ENCODE data around the gene BNIP3. TPM values are rescaled to one million over a fixed set of nuclear protein-coding genes. Genes with fewer than 3 reads are reported as not detected.
"Not testable (repeated sequence)": the region's sequence is repeated elsewhere in the genome, so short reads cannot be mapped to it uniquely, and the experiment has no call there.

The BNIP3 gene
- polyA plus RNA-seq, 1 donor from 2014 or later: 8.7 TPM

DNA sequence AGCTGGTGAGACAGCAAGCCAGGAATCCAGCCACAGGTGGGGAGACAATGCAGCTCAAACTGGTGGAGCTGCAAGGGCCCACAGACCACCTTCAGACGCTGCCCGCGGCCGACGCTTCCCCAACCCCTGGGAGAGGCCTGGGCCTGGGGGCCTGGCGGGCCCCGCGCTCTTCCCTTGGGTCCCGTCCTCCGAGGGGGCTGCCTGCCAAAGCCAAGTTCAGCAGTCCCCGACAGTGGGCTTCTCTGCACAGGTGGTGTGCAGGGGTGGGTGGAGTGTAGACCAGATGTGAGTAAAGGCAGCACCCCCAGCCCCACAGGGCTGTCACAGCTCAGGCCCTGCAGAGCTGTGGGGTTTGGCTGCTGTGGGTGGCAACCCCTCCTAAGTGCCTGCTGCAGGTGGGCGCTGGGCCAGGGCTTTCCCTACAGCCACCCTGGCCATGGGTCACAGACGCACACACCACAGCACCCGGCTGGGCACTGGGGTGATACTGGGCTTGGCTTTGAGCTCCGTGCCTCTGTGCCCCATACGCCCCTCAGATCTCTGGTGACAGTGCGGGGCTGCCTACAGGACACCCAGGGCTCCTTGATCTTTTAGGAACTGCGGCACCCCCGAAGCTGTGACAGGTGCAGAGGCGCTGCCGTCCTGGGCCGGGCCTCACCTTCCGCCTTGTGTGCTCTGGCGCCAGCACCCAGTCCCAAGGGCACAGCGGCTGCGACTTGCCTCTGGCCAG lies 20.5 kb downstream of the BNIP3 start:
- no peaks in the 10 kb centered on the region for H3K27me3 Mint-ChIP-seq
- no peak overlapping the region for H3K4me3 Mint-ChIP-seq
- H3K9me3 Mint-ChIP-seq: no peaks in the 10 kb centered on the region
- peak overlapping the region in 1 of 3 donors; percentile 67 for H3K27ac Mint-ChIP-seq
- H3K4me1 Mint-ChIP-seq: no peaks in the 10 kb centered on the region
- peaks cover 7% of the 10 kb centered on the region for H3K36me3 Mint-ChIP-seq

DNA sequence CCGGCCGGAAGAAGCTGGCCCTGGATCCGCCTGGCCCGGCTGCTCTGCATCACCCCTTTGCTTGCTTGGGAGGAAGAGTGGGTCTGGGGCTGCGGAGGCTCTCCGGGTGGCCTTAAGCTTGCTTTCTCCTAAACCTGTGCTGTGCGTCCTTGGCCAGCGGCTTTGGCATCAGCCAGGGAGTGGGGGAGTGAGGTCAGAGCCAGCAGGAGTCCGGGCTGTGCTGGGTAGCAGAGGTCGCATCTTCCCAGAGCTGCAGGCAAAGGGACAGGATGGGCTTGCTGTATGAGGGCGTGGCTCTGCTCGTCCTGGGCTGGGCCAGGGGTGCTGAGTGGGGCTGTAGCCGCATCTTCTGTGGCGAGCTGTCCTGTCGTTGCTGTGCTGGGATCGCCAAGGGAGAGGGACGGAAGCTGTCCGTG lies 21.1 kb downstream of the BNIP3 start:
- Mint-ChIP-seq H3K27ac (peak overlapping the region in 1 of 3 donors; percentile 67), H3K36me3 (peaks cover 8% of the 10 kb centered on the region), H3K9me3 (no peaks in the 10 kb centered on the region), H3K4me1 (no peaks in the 10 kb centered on the region), H3K4me3 (no peak overlapping the region), H3K27me3 (no peaks in the 10 kb centered on the region)

DNA sequence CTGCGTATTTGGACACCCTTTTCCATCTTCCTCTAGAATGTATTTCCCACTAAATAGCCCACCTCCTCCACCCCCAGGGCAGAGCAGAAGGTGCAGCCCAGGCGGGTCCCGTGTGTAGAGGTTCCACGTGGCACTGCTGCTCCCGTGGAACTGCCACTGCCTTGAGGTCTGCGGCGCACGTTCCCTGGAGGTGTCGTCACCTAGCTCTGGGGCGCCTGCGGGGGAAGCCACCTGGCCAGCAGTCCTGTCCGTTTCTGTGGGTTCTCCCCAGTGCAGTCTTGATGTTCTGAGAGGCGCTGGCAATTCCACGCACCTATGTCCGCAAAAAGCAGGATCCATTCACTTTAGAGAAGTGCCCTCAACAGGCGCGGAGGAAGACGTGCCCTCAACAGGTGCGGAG lies 21.9 kb downstream of the BNIP3 start:
- no peaks in the 10 kb centered on the region for H3K27me3 Mint-ChIP-seq
- no peaks in the 10 kb centered on the region for H3K4me1 Mint-ChIP-seq
- H3K4me3 Mint-ChIP-seq: no peak overlapping the region
- H3K9me3 Mint-ChIP-seq: no peaks in the 10 kb centered on the region
- no peak overlapping the region for H3K27ac Mint-ChIP-seq
- H3K36me3 Mint-ChIP-seq: peaks cover 5% of the 10 kb centered on the region

DNA sequence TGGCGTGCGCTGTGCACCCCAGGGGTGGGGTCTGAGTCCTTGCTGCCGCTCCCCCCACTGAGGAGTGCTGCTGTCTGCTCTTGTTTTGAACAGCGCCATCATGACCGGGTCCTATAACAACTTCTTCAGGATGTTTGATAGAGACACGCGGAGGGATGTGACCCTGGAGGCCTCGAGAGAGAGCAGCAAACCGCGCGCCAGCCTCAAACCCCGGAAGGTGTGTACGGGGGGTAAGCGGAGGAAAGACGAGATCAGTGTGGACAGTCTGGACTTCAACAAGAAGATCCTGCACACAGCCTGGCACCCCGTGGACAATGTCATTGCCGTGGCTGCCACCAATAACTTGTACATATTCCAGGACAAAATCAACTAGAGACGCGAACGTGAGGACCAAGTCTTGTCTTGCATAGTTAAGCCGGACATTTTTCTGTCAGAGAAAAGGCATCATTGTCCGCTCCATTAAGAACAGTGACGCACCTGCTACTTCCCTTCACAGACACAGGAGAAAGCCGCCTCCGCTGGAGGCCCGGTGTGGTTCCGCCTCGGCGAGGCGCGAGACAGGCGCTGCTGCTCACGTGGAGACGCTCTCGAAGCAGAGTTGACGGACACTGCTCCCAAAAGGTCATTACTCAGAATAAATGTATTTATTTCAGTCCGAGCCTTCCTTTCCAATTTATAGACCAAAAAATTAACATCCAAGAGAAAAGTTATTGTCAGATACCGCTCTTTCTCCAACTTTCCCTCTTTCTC lies 26.0 kb downstream of the BNIP3 start:
- Mint-ChIP-seq H3K36me3 (peaks cover 4% of the 10 kb centered on the region), H3K4me3 (peak overlapping the region in 1 of 4 donors; percentile 81), H3K4me1 (peaks cover 0 to 3% (median 0%) of the 10 kb centered on the region in 3 donors), H3K27ac (peak overlapping the region in 1 of 3 donors; percentile 83), H3K27me3 (no peaks in the 10 kb centered on the region), H3K9me3 (no peaks in the 10 kb centered on the region)

DNA sequence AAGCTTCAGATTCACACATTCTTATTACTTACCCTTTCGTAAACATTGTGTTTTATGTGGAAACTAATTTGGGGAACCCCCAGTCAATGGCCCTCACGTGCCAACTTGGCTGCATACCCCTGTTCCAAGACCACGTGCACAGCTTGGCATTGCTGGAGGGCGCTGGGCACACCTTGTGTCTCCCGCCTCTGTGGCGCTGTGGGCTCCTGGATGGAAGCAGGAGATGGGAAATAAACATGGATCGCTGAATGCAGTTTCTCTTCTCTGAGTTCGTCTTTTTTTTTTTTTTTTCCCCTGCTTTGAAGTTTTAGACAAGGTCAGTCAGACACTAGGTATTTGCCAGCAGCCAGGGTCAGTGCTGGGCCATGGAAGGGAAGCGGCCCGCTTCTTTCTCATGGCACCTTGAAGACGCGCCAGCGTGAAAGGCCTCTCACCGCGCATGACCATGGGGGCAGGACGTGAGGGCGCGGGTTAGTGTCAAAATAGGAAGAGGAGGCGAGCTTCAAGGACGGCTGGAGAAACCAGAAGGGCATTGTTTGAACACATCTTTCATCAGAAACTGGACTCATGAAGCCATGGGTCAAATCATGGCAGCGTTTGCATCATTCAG lies 27.3 kb downstream of the BNIP3 start:
- H3K4me1 Mint-ChIP-seq: peaks cover 0 to 3% (median 0%) of the 10 kb centered on the region in 3 donors
- H3K36me3 Mint-ChIP-seq: peaks cover 4% of the 10 kb centered on the region
- no peak overlapping the region for H3K4me3 Mint-ChIP-seq
- H3K27ac Mint-ChIP-seq: no peak overlapping the region
- H3K27me3 Mint-ChIP-seq: no peaks in the 10 kb centered on the region
- H3K9me3 Mint-ChIP-seq: no peaks in the 10 kb centered on the region

DNA sequence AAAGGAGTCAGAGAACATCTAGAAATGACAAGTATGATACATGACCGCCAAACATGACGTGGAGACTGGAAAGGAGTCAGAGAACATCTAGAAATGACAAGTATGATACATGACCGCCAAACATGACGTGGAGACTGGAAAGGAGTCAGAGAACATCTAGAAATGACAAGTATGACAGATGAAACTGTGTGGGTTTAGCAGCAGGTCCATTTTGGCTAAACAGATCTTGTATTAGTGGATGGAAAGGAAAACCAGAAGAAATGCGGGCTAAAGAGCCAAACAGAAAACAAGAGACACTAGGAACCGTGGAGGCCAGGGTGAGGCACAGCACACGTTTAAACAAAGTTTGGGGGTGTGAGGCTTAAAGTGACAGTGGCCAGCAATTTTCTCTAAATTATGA lies 31.8 kb downstream of the BNIP3 start:
- not testable (repeated sequence) for H3K9me3 Mint-ChIP-seq, H3K4me3 Mint-ChIP-seq, H3K27ac Mint-ChIP-seq, H3K27me3 Mint-ChIP-seq, H3K4me1 Mint-ChIP-seq, H3K36me3 Mint-ChIP-seq

DNA sequence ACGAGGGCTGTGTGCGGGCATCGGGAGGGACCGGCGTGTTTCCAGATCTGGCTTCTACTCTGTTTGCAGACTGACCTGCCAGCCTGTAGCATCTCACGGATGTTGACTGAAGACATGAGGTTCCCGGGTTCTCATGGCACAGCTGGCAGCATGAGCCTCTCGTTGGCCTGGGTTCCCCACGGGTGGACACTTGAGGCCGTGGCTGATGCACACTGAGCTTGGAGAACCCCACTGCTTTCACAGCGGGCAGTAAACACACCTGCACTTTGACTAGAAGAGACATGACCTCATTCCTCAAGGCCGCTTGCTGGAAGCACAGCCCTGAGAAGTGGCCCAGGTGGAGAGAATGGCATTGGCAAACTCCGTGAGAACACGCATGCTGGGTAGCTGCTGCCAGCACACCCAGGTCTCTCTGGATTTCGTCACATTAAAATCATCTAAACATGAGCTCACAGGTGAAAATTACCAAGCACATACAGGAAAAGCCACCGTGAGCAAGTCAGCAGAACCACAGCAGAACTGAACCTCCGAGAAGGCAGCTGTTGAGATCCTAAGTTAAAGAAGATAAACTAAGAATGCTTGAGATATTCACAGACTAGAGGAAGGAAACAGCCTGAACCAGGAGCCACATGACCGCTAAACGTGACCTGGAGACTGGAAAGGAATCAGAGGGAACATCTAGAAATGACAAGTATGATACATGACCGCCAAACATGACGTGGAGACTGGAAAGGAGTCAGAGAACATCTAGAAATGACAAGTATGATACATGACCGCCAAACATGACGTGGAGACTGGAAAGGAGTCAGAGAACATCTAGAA lies 32.5 kb downstream of the BNIP3 start:
- peaks cover 6% of the 10 kb centered on the region for H3K36me3 Mint-ChIP-seq
- H3K4me3 Mint-ChIP-seq: no peak overlapping the region
- no peaks in the 10 kb centered on the region for H3K27me3 Mint-ChIP-seq
- H3K9me3 Mint-ChIP-seq: no peaks in the 10 kb centered on the region
- peaks cover 0 to 3% (median 0%) of the 10 kb centered on the region in 3 donors for H3K4me1 Mint-ChIP-seq
- no peak overlapping the region for H3K27ac Mint-ChIP-seq

DNA sequence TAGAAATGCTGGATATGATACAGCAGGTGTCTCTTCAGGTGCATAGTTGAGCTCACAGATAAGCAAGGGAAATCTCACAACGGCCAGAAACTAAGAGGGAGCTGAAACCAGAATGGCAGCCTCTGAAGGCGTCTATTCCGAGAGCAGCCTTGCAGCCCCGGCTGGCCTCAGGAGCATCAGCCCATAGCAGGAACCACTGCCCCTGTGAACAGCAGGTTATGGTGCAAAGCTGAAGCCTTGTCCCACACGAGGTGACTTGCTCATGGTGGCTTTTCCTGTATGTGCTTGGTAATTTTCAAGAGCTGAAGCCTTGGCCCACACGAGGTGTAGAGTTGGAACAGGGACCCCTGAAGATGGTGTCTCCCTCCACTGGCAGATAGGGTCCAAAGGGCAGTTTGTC lies 33.2 kb downstream of the BNIP3 start:
- H3K4me3 Mint-ChIP-seq: no peak overlapping the region
- H3K4me1 Mint-ChIP-seq: peaks cover 0 to 3% (median 0%) of the 10 kb centered on the region in 3 donors
- H3K27me3 Mint-ChIP-seq: no peaks in the 10 kb centered on the region
- H3K9me3 Mint-ChIP-seq: no peaks in the 10 kb centered on the region
- peaks cover 10% of the 10 kb centered on the region for H3K36me3 Mint-ChIP-seq
- no peak overlapping the region for H3K27ac Mint-ChIP-seq

DNA sequence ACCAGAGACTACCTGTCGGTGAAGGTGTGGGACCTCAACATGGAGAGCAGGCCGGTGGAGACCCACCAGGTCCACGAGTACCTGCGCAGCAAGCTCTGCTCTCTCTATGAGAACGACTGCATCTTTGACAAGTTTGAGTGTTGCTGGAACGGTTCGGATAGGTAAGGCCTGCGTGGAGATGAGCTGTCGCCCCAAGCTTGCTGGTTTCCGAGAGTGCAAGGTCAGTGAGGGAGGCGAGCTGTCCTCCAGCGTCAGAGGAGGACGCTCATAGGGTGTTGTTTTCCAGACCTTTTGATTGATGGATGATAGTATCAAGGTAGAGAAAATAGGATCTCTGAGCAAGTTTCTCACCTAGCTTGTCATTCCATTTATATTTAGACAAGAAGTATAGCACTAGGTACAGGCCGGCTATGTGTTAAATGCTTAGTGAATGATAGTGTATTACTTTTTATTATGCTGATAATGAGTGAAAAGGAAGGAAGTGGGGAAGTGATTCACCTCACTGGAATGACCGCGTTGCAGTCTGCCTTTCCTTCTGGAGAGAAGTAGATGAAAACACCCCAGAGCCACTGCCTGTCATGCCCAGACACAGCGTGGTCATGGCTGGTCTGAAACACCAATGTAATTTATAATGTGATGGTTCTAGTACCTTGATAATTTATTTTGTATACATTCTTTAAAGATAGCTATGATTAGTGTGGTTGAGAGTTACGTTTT lies 33.9 kb downstream of the BNIP3 start:
- Mint-ChIP-seq H3K4me1 (peaks cover 0 to 3% (median 0%) of the 10 kb centered on the region in 3 donors), H3K27me3 (no peaks in the 10 kb centered on the region), H3K9me3 (no peaks in the 10 kb centered on the region), H3K36me3 (peaks cover 10% of the 10 kb centered on the region), H3K27ac (no peak overlapping the region), H3K4me3 (no peak overlapping the region)

DNA sequence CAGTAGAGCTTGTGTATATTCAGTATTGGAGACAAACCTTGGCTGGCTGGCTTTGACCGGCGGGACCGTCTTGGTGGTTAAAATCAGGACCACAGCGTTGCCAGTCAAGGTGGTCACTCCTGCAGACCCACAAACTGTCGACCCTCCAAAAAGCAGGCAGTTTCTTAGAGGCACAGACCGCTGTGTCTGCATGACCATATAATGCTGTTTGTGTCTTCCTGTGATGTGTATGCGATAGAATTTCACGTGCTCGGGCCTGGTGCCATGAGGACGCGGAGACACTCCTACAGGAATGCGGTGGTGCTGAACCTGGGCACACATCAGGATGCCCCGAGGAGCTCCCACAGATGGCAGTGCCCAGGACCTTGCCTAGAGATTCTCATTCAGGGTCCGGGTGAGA lies 34.8 kb downstream of the BNIP3 start:
- no peaks in the 10 kb centered on the region for H3K27me3 Mint-ChIP-seq
- peaks cover 0 to 3% (median 0%) of the 10 kb centered on the region in 3 donors for H3K4me1 Mint-ChIP-seq
- H3K9me3 Mint-ChIP-seq: no peaks in the 10 kb centered on the region
- H3K4me3 Mint-ChIP-seq: no peak overlapping the region
- no peak overlapping the region for H3K27ac Mint-ChIP-seq
- H3K36me3 Mint-ChIP-seq: peaks cover 10% of the 10 kb centered on the region

DNA sequence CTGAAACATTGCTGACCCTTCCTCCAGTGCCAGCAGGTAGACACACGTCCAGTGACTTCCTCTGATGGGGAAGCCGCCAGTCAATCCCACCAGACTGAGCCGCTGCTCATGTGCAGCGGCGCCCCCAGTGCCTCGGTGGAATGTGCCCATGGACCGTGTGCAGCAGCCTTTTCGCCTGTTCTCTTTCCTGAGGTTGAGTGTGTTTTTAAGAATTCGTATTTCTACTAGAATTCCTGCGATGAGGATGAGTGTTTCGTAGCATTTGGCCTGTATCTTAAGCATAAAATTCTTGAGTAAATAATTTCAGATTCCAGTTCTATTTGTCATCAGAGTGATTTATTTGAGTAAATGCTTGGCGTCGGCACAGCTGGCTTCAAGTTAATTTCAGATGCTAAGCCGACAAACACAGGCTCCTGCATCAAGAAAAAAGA lies 35.4 kb downstream of the BNIP3 start:
- H3K27me3 Mint-ChIP-seq: no peaks in the 10 kb centered on the region
- no peak overlapping the region for H3K4me3 Mint-ChIP-seq
- H3K9me3 Mint-ChIP-seq: no peaks in the 10 kb centered on the region
- peaks cover 0 to 3% (median 0%) of the 10 kb centered on the region in 3 donors for H3K4me1 Mint-ChIP-seq
- H3K36me3 Mint-ChIP-seq: peaks cover 10% of the 10 kb centered on the region
- no peak overlapping the region for H3K27ac Mint-ChIP-seq

DNA sequence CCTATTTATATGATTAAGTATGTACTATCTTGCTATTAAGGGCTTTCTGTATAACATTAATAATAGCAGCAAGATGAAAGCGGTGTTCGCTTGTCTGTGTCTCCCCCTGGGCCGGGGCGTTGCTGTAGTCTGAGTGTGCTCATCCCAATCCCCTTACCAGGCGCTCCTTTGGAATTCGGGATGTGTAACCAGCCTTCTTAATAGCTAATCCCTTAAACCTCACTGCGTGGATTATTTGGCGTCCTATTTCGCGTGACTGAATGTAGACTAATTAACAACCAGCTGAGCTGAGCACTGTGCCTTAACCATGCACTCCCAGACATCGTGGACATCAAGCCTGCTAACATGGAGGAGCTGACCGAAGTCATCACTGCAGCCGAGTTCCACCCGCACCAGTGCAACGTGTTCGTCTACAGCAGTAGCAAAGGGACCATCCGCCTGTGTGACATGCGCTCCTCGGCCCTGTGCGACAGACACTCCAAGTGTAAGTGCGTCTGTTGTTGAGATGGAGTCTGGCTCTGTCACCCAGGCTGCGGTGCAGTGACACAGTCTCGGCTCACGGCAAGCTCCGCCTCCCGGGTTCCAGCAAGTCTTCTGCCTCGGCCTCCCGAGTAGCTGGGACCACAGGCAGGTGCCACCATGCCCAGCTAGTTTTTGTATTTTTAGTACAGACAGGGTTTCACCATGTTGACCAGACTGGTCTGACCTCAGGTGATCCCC lies 36.6 kb downstream of the BNIP3 start:
- no peaks in the 10 kb centered on the region for H3K27me3 Mint-ChIP-seq
- no peak overlapping the region for H3K27ac Mint-ChIP-seq
- no peaks in the 10 kb centered on the region for H3K4me1 Mint-ChIP-seq
- peaks cover 10% of the 10 kb centered on the region for H3K36me3 Mint-ChIP-seq
- H3K9me3 Mint-ChIP-seq: no peaks in the 10 kb centered on the region
- H3K4me3 Mint-ChIP-seq: no peak overlapping the region

DNA sequence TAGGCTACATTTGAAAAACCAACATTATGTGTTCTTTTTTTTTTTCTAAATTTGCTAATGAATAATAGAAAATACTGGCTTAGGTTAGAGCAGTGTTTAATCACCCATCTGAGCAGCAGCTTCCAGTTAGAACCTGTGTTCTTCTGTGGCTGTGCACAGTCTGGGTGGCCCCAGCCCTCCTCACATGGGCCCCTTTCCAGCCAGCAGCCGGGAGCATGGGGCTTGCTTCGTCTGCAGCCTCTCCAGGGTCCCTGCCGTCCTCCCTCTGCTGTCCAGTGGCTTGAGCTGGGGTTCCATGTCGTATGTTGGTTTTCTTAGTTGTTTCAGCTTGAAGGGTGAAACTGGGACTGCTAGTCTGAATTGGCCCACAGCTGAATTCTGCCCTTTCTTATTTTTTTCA lies 37.3 kb downstream of the BNIP3 start:
- no peak overlapping the region for H3K4me3 Mint-ChIP-seq
- H3K36me3 Mint-ChIP-seq: peaks cover 10% of the 10 kb centered on the region
- no peaks in the 10 kb centered on the region for H3K4me1 Mint-ChIP-seq
- H3K9me3 Mint-ChIP-seq: no peaks in the 10 kb centered on the region
- H3K27me3 Mint-ChIP-seq: no peaks in the 10 kb centered on the region
- H3K27ac Mint-ChIP-seq: no peak overlapping the region
